CMK (cell line): Measurements from ENCODE around the gene HSPG2.

Experiments
- DNase-seq: peaks from one replicate; pipeline ENCODE4 v3.0.0-alpha.2; 2010; ENCODE audit warnings: low read depth

HSPG2 gene

GRCh38 chr1:21861602-21862429, 75.3 kb downstream of the HSPG2 start:
- no peak for DNase-seq

GRCh38 chr1:21860971-21861370, 76.1 kb downstream of the HSPG2 start:
- no peak for DNase-seq

GRCh38 chr1:21859669-21860179, 77.4 kb downstream of the HSPG2 start:
- no peak for DNase-seq

- no peak for DNase-seq
Measured at GRCh38 chr1:21857840-21858670, 79.1 kb downstream of the HSPG2 start.

- DNase-seq: peak; percentile 95
Measured at GRCh38 chr1:21857142-21857839, 79.8 kb downstream of the HSPG2 start.

- no peak for DNase-seq
Measured at GRCh38 chr1:21855257-21856096, 81.6 kb downstream of the HSPG2 start.

- DNase-seq: no peak
Measured at GRCh38 chr1:21854751-21855131, 82.4 kb downstream of the HSPG2 start.

- DNase-seq: no peak
Measured at GRCh38 chr1:21854090-21854750, 82.9 kb downstream of the HSPG2 start.

- DNase-seq: peak; percentile 67
Measured at GRCh38 chr1:21853131-21853427, 84.0 kb downstream of the HSPG2 start.

GRCh38 chr1:21852282-21853130, 84.6 kb downstream of the HSPG2 start:
- DNase-seq: peak; percentile 83

- no peak for DNase-seq
Measured at GRCh38 chr1:21851430-21852250, 85.5 kb downstream of the HSPG2 start.

GRCh38 chr1:21849909-21850576, 87.1 kb downstream of the HSPG2 start:
- no peak for DNase-seq

- DNase-seq: no peak
Measured at GRCh38 chr1:21848524-21849174, 88.5 kb downstream of the HSPG2 start.

GRCh38 chr1:21847223-21848205, 89.6 kb downstream of the HSPG2 start:
- DNase-seq: no peak

GRCh38 chr1:21845646-21846641, 91.2 kb downstream of the HSPG2 start:
- no peak for DNase-seq

- no peak for DNase-seq
Measured at GRCh38 chr1:21843996-21844395, 93.1 kb downstream of the HSPG2 start.
